ENCODE results near the gene MRPL28.
"Not testable (repeated sequence)": the region's sequence is repeated elsewhere in the genome, so short reads cannot be mapped to it uniquely, and the experiment has no call there.

The MRPL28 gene

DNA sequence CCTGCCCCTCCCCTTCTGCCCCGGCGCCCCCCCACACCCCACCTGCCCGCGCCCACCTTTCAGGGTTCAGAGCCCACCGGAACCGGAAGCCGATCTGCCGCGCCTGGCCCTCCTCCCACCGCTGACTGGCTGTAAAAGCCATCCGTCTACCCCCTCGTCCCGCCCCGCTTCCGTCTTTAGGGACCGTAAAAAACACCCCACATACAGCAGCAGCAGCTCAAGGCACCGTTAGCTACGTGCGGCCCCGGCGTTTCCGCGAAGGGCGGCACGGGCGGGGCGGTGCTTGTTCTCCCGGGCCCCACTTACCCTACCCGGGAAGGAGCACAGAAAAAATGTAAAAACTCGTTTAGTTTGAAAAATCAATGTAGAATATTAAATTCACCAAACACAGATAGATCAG lies at the start of gene MRPL28:
Gene MRPL28 (minus strand): TSS at position 96 of the 400 bp plus-strand sequence. CDS start 320 bp downstream, outside the sequence.
- DNase-seq: peak; percentile 96

DNA sequence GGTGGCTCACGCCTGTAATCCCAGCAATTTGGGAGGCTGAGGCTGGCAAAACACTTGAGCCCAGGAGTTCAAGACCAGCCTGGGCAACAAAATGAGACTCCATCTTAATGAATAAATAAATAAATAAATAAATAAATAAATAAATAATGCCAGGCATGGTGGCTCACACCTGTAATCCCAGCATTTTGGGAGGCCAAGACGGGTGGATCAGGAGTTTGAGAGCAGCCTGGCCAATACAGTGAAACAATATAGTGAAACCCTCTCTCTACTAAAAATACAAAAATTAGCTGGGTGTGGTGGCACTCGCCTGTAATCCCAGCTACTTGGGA lies 44.8 kb upstream of the MRPL28 start:
- not testable (repeated sequence) for DNase-seq

- DNase-seq: no peak
Measured at GRCh38 chr16:414395-415169, 44.2 kb upstream of the MRPL28 start.

DNA sequence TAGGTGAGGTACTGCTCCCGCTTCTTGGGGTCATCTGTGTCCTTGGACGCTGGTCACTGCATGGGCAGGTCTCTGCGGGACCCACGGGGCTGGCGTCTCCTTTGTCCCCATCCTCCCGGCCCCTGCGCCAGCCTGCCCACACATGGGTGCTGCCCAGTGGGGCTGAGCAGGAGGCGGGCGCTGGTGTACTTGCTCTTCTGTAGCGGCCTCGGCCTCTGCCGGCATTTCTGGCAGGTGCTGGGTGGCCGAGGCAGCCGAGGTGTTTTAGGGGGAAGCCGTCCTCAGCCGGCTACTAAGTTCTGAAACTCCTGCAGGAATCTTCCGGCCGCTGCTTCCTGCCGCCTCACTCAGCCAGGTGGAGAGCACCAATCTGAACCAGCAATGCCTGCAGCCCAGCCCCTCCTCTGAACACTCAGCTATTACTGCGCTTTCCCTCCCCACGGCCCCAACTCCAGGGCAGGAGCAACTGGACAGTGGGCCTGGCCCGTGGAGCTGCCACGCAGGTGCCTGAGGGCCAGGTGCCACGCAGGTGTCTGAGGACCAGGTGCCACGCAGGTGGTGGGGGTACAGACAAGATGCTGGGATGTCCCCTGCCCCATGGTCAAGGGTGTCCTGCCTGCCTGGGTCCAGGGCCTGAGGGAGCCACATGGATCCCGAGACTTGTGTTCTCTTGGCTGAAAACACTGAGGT lies 41.4 kb upstream of the MRPL28 start:
- DNase-seq: no peak

DNA sequence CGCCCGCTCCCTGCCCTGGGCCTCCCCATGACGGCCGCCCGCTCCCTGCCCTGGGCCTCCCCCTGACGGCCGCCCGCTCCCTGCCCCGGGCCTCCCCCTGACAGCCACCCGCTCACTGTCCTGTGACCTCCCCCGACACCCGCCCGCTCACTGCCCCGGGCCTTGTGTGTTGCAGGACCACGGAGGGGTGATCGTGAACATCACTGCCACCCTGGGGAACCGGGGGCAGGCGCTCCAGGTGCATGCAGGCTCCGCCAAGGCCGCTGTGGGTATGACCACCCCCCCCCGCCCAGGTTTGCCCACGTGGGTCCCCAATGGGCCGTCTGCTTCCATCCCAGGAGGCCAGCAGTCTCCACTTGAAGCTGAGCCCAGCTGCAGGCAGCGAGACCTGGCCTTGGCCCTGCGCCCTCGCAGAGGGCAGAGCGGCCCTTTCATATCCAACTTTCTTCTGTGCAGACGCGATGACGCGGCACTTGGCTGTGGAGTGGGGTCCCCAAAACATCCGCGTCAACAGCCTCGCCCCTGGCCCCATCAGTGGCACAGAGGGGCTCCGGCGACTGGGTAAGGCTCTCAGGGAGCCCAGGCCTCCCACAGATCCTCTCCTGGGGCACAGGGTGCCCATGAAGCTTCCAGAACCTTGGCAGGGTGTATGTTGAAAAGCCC lies 40.3 kb upstream of the MRPL28 start:
- DNase-seq: no peak

GRCh38 chr16:407253-407652 lies 36.9 kb upstream of the MRPL28 start:
- no peak for DNase-seq

GRCh38 chr16:405548-406506 lies 35.5 kb upstream of the MRPL28 start:
- no peak for DNase-seq

- DNase-seq: no peak
Measured at GRCh38 chr16:404971-405486, 34.7 kb upstream of the MRPL28 start.

DNA sequence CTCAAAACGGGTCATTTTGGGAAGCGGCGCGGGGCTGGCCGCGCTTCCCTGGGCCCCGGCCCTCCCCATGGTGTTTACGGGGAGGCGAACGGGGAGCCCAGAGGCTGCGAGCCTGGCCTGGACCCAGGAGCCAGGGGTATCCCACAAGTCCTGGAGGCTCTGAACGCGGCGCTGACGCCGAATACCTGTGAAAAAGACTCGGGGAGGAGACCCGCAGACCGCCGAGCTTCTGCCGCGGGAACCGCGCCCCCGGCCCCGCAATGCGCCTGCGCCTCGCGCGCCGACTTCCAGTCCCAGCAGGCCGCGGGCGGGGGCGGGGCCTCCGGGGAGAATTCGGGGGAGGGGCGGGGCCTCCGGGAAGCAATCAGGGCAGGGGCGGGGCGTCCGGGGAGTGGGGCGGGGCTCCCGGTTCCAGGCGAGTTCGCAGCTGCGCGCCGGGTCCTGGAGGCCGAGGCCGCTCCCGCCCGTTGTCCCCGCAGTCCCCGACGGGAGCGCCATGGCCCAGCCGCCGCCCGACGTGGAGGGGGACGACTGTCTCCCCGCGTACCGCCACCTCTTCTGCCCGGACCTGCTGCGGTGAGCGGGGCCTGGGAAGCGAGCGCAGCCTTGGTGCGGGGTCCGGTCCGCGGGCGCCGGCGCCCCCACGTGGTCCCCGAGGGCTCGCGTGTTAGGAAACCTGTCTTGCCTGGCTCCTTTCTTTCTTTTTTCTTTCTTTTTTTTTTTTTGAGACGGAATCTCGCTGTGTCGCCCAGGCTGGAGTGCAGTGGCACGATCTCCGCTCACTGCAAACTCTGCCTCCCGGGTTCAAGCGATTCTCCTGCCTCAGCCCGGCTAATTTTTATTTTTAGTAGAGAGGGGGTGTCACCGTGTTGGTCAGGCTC lies 31.4 kb upstream of the MRPL28 start, which contains the start of gene DECR2:
Gene DECR2 (plus strand): TSS at position 418 of the 881 bp plus-strand sequence. CDS start 79 bp downstream, at position 497.
- DNase-seq: peak; percentile 100

- no peak for DNase-seq
Measured at GRCh38 chr16:400061-400591, 29.8 kb upstream of the MRPL28 start.

DNA sequence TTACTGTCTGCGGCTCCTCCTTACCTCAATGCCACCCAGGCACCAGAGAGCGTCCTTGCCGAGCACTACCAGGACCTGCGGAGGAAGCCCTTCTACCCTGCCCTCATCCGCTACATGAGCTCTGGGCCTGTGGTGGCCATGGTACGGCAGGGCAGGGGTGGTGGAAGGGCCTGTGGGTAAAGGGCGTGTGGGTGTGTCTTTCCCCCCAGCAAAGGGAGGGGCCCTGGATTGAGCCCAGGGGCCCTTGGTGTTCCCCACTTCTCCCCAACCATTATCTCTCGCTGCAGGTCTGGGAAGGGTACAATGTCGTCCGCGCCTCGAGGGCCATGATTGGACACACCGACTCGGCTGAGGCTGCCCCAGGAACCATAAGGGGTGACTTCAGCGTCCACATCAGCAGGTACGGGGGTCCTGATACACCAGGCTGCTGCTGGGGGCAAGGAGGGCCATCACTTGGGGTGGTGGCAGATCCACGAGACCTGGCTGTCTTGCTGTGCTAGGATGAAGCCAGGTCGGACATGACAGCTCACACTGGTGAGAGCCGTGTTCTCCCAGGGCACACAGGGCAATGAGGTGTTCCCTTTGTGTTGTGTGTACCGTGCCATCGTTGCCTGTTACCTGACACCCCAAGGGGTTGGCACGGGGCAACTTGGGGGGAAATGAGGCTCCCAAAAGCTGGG lies 29.1 kb upstream of the MRPL28 start:
- no peak for DNase-seq

GRCh38 chr16:398561-399339 lies 28.4 kb upstream of the MRPL28 start:
- no peak for DNase-seq

DNA sequence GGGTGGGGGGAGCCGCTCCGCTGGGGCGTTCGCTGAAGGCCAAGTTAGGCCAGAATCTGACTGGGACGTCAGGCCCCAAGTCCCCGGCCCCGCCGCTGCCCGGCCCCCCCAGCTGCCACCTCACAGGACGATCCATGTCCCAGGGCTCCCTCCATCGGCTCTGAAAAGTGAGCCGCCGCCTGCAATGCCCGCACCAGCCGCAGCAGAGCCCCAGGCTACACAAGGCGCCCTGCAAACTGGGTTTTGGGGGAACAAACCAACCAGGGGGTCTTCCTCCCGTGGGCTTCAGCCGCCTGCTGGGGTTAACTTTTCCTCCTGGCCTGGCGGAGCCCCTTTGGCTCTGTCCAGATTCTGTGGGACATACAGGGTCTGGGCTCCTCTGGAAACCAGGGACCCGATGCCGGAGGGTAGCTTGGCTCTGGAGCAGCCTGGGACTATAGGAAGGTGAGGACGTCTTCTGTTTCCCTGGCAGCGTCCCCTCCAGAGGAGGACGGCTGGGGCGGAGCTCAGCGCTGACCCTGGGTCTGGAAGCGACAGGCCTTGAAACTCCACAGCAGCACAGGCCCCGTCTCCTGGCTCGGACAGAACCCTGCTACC lies 27.5 kb upstream of the MRPL28 start:
- DNase-seq: peak; percentile 76

DNA sequence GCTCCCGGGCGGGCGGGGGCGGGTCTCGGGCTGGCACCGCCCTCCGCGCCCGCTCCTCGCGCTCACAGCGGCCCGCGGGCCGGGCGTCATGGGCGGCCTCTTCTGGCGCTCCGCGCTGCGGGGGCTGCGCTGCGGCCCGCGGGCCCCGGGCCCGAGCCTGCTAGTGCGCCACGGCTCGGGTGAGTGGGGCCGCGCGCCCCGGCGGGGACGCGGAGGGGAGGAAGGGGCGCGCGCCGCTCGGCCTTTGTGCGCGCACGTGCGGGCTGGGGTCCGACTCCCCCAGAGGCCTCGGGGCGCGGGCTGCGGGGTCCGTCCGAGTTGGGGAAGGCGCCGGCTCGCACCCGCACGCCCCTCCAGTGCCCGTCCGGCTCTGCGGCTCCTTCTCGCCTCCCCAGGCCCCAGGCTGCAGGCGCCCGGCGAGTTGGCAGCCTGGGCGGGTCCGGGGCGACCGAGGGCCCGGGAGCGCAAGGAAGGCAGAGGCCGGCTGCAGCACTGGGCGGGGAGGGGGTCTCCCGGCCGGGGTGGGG lies 26.9 kb upstream of the MRPL28 start, which contains the start of gene NME4:
Gene NME4 (plus strand): TSS at position 65 of the 527 bp plus-strand sequence. CDS start 24 bp downstream, at position 89.
- no peak for DNase-seq

- DNase-seq: no peak
Measured at GRCh38 chr16:396605-397004, 26.3 kb upstream of the MRPL28 start.

- DNase-seq: no peak
Measured at GRCh38 chr16:396199-396598, 25.9 kb upstream of the MRPL28 start.

GRCh38 chr16:392450-393030 lies 22.2 kb upstream of the MRPL28 start:
- DNase-seq: no peak

- DNase-seq: no peak
Measured at GRCh38 chr16:391885-392335, 21.6 kb upstream of the MRPL28 start.
